ENCODE results near the gene TTI1. TPM values are rescaled to one million over a fixed set of nuclear protein-coding genes. Genes with fewer than 3 reads are reported as not detected.

TTI1 gene
- total RNA-seq, 2 donors from 2014 or later = 30.8 to 53.1 TPM

DNA sequence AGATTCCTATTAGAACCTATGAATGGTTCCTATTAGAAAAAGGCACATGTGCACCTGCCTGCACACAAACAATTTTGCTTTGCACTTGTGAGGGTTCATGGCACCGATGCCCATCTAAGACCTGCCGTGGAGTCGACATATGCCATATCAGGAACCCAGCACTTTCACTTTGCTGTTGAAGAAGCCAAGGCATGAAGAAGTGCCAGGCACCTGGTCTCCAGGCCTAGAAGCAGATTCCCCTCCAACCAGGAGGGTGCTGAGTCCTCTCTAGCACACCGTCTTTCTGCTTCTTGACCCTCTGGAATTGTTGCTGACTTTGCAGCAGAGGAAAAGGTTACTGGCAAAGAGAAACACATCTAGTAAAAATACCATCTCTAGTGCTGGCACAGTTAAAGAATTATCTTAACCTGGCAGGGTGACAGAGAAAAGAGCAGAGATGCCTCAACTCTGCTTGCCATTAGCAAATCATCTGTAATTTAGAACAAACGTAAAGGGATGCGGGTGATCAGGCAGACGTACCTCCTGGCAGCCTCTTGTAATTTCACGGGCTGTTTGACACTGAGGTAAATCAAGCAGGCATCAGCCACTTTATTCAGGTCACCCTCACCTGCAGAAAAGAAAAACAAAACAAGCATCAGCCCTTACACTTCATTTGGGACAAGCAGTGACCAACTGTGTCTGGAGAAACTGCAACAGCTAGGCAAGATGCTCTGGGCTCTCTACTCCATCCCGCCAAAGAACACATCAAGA, 37.2 kb downstream of the TTI1 start:
- ATAC-seq = no peak
- H3K27ac Mint-ChIP-seq = no peak overlapping the region

DNA sequence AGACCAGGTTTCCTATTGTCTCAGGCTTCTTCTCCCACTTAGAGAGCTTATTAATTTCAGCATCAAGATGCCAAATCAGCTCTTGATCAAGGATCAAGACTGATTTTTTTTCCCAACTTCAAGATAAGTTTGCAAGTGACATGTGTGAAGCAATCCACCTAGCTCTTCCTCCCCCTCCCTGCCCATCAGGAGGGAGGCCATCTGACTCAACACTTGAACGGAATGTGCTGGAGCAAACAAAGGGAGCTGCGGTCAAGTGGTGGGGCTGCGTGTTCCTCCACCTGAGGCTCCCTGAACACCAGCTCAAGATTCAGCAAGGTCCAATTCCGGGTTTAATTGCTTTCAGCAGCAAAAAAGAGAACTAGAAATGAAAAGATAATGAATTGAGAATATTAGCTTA, 38.7 kb downstream of the TTI1 start:
- H3K27ac Mint-ChIP-seq = no peak overlapping the region
- no peak for ATAC-seq
- H3K27me3 Mint-ChIP-seq = no peaks in the 10 kb centered on the region
- no peaks in the 10 kb centered on the region for H3K9me3 Mint-ChIP-seq
- no peak for DNase-seq (ENCODE audit: low spot score)
- H3K4me1 Mint-ChIP-seq (ENCODE audit: low read depth in 2 of 2) = peaks cover 25 to 29% of the 10 kb centered on the region in 2 donors
- H3K36me3 Mint-ChIP-seq = peaks cover 29% of the 10 kb centered on the region
- no peak overlapping the region for H3K4me3 Mint-ChIP-seq

More for the DNA sequence above, 37.2 kb downstream of the TTI1 start:
- DNase-seq (ENCODE audit: low spot score) = no peak
- peaks cover 38% of the 10 kb centered on the region for H3K36me3 Mint-ChIP-seq
- peaks cover 10 to 16% of the 10 kb centered on the region in 2 donors for H3K4me1 Mint-ChIP-seq (ENCODE audit: low read depth in 2 of 2)
- H3K9me3 Mint-ChIP-seq = no peaks in the 10 kb centered on the region
- H3K4me3 Mint-ChIP-seq = no peak overlapping the region
- H3K27me3 Mint-ChIP-seq = no peaks in the 10 kb centered on the region

DNA sequence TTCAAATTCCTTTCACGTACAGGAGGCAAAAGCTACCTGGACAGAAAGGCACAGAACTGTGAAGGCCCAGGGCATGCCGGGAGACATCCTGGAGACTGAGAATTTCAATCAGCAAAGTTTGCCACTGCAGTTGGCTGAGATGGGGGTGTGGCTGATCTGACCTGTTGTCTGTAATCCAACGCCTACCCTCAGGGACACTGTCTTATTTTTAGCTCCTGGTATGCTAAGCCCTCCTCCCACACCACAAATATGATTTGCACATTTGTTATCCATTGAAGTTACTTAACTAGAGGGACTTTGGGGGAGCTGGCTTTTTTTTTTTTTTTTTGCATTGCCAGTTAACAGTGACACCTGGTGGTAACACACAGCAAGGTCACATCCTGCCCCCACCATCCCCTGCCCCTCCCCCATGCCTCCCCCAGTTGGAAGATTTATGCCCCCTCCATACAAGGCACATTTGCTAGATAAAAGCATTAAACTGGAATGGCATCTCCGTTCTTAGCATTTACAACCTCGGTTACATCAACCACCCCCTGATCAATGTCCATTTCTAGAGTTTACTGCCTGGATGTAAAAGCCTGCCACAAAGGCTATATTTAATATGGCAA, 40.4 kb downstream of the TTI1 start:
- Mint-ChIP-seq H3K27me3 (no peaks in the 10 kb centered on the region), H3K27ac (peak overlapping the region in 1 of 2 donors; percentile 84), H3K36me3 (peaks cover 25% of the 10 kb centered on the region), H3K4me1 (ENCODE audit: low read depth in 2 of 2) (peaks cover 33 to 40% of the 10 kb centered on the region in 2 donors), H3K9me3 (no peaks in the 10 kb centered on the region), H3K4me3 (no peak overlapping the region)
- ATAC-seq = no peak
- DNase-seq (ENCODE audit: low spot score) = no peak

DNA sequence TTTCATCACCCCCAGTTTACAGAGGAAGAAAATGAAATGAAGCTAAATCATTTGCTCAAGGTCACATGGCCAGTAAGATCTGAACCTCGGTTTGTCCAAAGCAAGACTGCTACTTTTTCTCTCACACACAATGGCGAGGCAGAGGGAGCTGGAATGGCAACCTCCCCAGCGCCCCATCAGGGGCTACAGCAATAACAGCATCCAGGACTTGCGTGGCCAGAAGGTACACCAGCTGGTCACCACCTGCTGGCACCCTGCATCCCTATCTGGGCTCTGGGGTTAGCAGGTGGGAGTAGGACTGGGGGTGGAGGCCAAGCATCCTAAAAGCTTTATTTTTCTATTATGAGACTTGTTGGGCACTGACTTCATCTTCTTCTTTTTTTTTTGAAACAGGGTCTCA, 41.3 kb downstream of the TTI1 start:
- peak overlapping the region; percentile 84 to 85 for H3K27ac Mint-ChIP-seq
- peaks cover 33 to 40% of the 10 kb centered on the region in 2 donors for H3K4me1 Mint-ChIP-seq (ENCODE audit: low read depth in 2 of 2)
- no peaks in the 10 kb centered on the region for H3K9me3 Mint-ChIP-seq
- no peaks in the 10 kb centered on the region for H3K27me3 Mint-ChIP-seq
- DNase-seq (ENCODE audit: low spot score) (no peak), ATAC-seq (no peak)
- H3K36me3 Mint-ChIP-seq = peaks cover 18% of the 10 kb centered on the region
- peak overlapping the region; percentile 73 for H3K4me3 Mint-ChIP-seq

DNA sequence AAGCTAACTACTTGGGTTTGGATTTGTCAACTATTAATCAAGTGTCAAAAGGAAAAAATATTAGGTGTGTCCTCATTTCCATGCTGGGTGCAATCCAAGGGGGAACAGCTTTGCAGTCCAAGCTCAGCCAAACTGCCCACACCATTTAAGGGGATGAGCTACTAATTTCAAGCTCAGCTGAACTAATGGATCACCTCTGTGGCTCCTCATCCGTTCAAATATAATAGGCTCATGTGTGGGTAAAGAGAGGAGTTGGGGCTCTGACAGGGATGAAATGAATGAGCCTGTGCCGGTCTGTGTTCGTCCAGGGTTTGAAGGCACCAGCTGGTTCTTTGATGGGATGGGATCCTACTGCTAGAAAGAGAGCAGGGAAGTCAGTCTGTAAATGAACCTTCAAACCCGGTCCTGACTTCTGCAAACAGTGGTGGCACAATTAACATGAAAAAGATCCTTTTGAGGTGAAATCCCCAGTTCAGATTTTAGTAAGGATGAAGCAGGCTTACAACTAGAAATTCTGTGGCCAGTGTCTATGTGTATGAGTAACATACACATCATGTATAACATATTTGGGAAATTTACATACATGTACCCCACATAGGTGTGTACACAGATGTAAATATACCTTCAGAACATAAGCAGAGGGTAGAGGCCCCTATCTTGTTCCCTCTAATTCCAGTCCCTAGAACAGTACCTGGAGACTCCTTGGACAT, 41.9 kb downstream of the TTI1 start:
- Mint-ChIP-seq H3K9me3 (no peaks in the 10 kb centered on the region), H3K27me3 (no peaks in the 10 kb centered on the region), H3K36me3 (peaks cover 18% of the 10 kb centered on the region), H3K27ac (peak overlapping the region; percentile 84 to 85), H3K4me3 (peak overlapping the region; percentile 73), H3K4me1 (ENCODE audit: low read depth in 2 of 2) (peaks cover 33 to 40% of the 10 kb centered on the region in 2 donors)
- DNase-seq (ENCODE audit: low spot score) (no peak), ATAC-seq (no peak)

DNA sequence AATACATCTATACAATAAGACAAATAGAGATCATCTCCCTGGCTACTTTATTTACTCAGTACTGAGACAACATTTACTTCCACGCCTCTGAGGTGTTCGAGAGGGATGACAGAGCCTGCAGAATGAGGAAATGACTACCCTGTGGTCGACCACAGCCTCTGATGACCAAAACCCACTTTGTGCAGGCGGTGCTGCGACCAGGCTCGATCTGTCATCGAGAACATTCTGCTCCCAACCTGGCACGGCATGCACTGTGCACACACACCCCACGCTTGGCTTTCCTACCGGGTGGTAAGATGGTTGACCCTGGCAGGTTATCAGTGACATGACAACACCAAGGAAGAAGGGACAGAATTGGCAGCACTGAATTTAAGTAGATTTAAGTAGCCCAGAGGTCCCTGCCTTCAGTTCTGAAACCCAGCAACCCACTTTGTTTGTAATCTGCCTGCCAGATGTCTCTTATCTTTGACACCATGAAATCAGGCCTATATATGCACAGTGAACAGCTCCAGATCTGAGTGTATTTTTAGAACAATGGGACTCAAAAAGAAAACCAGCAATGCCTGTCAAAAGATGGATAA, 42.6 kb downstream of the TTI1 start:
- peak; percentile 94 to 97 for ATAC-seq
- H3K4me1 Mint-ChIP-seq (ENCODE audit: low read depth in 2 of 2) = peaks cover 33 to 40% of the 10 kb centered on the region in 2 donors

DNA sequence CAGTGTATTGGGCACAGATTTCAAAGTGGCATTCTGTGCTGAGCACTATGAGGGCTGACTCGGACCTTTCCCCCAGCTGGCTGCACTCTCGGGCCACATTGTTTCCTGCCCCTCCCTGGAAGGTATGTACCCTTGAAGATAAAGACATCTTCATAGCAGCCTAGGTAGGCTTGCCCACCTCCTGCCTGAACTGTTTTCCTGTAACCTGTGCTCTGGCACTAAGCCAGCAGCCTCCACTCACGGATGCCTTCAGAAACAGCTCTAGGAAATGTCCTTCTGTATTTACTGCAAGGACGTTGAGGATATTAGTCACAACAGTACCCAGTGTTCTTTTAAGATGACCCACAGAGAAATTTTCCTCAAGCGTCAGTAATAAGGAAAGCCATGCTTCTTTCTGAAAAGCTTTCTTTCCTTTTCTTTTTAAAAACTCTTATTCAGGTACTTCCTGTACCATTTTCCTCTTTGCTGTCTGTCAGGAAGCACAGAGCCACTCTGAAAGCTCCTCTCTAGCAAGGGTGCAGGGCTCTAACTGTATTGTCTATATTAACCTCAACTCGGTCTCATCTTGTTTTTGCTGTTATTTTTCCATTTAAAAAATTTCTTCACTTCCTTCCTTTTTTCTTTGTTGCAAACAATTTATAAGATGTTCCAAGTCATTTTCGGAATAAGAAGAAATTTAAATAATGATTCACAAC, 43.5 kb downstream of the TTI1 start:
- peak overlapping the region; percentile 73 for H3K4me3 Mint-ChIP-seq
- no peaks in the 10 kb centered on the region for H3K27me3 Mint-ChIP-seq
- H3K27ac Mint-ChIP-seq = peak overlapping the region; percentile 84 to 85
- H3K9me3 Mint-ChIP-seq = no peaks in the 10 kb centered on the region
- peaks cover 12% of the 10 kb centered on the region for H3K36me3 Mint-ChIP-seq
- ATAC-seq (no peak), DNase-seq (ENCODE audit: low spot score) (no peak)
- H3K4me1 Mint-ChIP-seq (ENCODE audit: low read depth in 2 of 2) = peaks cover 33 to 40% of the 10 kb centered on the region in 2 donors

More for the DNA sequence above, 42.6 kb downstream of the TTI1 start:
- Mint-ChIP-seq H3K36me3 (peaks cover 18% of the 10 kb centered on the region), H3K9me3 (no peaks in the 10 kb centered on the region), H3K27ac (peak overlapping the region; percentile 84 to 85), H3K4me3 (peak overlapping the region; percentile 73), H3K27me3 (no peaks in the 10 kb centered on the region)
- peak; percentile 79 for DNase-seq (ENCODE audit: low spot score)

DNA sequence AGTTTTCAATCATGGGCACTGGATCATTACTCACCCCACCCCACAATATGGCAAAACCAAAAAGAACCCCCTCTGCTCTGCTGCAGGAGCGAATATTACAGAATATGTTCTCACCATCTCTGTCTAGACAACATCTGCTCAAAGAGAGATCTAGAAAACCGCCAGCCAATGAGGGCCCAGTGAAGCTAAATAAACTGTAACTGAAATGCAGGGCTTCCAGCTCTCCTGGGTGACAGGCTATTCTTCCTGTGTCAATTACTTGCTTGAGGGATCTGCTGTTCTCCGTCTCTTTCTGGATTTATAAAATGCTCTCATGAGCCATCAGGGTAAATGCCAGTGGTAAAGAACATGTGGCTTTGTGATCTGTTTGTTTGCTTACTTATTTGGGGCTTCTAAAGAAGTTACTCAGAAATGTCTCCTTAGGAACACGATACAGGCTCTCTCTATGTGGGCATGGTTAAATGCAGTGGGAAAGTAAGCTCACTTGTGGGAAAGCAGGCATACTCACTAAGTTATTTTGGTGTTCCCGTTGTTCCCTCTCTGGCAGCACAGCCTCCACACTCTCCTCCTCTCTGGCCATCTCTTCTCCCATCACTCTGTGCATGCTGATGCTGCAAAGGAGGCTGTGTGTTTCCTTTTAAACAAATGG, 44.8 kb downstream of the TTI1 start:
- H3K4me3 Mint-ChIP-seq = no peak overlapping the region
- H3K36me3 Mint-ChIP-seq = peaks cover 9% of the 10 kb centered on the region
- H3K4me1 Mint-ChIP-seq (ENCODE audit: low read depth in 2 of 2) = peaks cover 33 to 36% of the 10 kb centered on the region in 2 donors
- no peak for ATAC-seq
- no peaks in the 10 kb centered on the region for H3K27me3 Mint-ChIP-seq
- no peaks in the 10 kb centered on the region for H3K9me3 Mint-ChIP-seq
- no peak overlapping the region for H3K27ac Mint-ChIP-seq
- DNase-seq (ENCODE audit: low spot score) = no peak

DNA sequence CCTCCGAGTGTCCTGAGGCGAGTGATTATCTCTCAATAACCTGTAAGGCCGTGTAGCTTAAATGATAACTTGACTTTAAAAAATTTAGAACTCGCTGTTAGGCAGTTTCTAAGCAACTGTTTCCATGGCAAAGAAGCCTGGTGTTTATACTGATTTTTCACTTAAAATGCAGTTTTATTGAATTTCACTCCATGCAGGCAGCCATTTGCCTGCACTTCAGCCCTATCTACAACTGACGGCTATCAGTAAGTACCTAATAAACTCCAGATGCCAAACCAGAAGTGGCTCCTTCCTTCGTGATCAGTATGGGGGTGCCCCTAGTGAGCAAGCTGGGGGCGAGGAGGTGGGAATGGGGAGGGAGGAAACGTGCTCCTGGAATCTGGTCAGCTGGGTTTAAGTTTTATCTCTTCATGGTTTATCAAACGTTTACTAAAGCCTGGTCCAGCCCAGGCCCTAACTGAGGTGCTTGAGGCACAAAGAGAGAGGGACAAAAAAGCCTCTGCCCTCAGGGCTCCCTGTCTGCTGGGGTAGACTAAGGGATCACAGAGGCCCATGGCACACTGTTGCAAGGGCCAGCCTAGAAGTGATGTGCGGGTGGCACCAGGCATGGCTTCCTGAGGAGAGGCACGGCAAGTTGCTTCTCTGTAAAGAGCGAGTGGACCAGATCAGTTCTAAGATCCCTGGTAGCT, 45.5 kb downstream of the TTI1 start:
- DNase-seq (ENCODE audit: low spot score) (no peak), ATAC-seq (no peak)
- H3K36me3 Mint-ChIP-seq = peaks cover 9% of the 10 kb centered on the region
- no peaks in the 10 kb centered on the region for H3K27me3 Mint-ChIP-seq
- H3K4me3 Mint-ChIP-seq = no peak overlapping the region
- H3K4me1 Mint-ChIP-seq (ENCODE audit: low read depth in 2 of 2) = peaks cover 33 to 36% of the 10 kb centered on the region in 2 donors
- H3K27ac Mint-ChIP-seq = no peak overlapping the region
- no peaks in the 10 kb centered on the region for H3K9me3 Mint-ChIP-seq

DNA sequence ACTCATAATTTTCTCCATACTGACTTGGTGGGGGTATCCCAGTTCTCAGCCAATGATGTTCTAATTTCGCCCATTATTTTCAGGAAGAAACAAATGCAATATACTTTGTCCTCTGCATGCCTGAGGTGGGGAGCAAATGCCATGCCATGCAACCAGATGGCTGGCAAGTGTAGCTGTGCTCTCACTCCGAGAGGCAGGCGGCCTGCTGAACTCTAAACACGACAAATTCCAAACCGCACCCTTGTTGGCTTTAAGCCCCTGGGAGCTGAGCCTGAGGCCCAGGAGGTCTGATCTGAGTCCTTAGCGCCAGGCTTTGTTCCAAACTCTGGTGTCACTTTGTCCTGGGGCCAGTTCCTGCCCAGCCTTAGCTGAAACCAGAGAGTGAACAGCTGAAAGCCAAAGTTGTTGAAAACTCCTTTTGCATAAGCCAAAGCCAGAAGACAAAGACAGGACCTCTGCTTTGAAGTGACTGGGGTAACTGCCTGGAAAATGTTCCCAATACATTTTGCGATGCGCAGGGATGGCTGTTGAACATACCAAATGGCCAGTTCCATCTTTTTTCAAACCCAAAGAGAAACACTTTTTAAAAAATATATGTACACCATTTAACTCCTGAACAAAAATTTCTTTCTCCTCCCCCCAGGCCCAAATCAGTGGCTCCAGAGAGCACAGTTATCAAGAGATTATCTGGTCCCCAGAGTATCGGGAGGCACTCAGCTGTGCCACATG, 46.2 kb downstream of the TTI1 start:
- Mint-ChIP-seq H3K4me1 (ENCODE audit: low read depth in 2 of 2) (peaks cover 31 to 36% of the 10 kb centered on the region in 2 donors), H3K9me3 (no peaks in the 10 kb centered on the region), H3K4me3 (no peak overlapping the region), H3K36me3 (peaks cover 9% of the 10 kb centered on the region), H3K27ac (no peak overlapping the region), H3K27me3 (no peaks in the 10 kb centered on the region)
- no peak for DNase-seq (ENCODE audit: low spot score)
- ATAC-seq = no peak

DNA sequence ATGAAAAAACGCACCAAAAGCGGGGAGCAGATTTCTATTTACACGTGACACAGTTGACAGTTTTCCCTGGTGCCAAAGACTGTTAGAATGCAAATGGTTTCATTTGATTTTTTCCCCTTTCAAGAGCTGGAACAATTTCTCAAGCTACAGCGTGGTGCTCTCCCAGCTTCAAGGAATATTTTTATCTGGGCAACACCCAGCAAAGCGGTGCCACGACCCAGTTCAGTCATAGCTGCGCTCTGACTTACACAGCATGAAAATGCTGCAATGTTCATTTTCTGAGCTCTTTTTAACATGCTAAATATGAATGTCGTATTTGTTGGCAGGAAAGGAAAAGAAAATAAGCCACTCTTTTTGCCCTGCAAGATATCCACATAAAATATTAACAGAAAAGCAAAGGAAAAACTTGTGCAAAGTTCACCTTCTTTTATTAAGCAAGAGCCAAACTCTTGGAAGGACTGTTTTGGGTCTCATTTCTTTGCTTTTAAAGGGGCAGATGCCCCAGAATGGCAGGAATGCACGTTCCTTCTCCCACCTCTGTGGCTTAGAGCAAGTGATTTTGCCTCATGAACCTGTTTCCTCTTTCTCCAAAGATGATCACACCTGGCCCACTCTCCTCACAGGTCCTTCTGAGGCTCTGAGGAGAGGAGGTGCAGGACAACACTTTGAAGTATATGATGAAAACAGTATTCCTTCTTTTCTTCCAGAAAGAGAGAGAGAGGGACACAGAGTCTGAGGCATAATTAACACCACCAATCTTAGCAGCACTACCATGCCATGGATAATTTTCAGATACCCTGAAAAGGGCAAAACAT, 47.0 kb downstream of the TTI1 start:
- no peak overlapping the region for H3K4me3 Mint-ChIP-seq
- peaks cover 9% of the 10 kb centered on the region for H3K36me3 Mint-ChIP-seq
- H3K4me1 Mint-ChIP-seq (ENCODE audit: low read depth in 2 of 2) = peaks cover 25 to 29% of the 10 kb centered on the region in 2 donors
- no peaks in the 10 kb centered on the region for H3K9me3 Mint-ChIP-seq
- H3K27ac Mint-ChIP-seq = no peak overlapping the region
- H3K27me3 Mint-ChIP-seq = no peaks in the 10 kb centered on the region
- ATAC-seq = no peak
- DNase-seq (ENCODE audit: low spot score) = no peak

All from natural killer cell treated with Interleukin-12 subunit alpha and Interleukin-12 subunit beta and Interleukin-15 and Interleukin-18, amount 100 ng/mL, for 72 hours (primary cell).